Smooth muscle cell of the brain vasculature (primary cell): Measurements from ENCODE around the gene NAV3.

Experiments
- DNase-seq: peaks from one replicate; pipeline ENCODE4 v3.0.0-alpha.2; 2012; ENCODE audit warnings: low read depth, low spot score

The NAV3 gene

GRCh38 chr12:78115889-78116288 is 285.2 kb downstream of the NAV3 start:
- DNase-seq: no peak

DNA sequence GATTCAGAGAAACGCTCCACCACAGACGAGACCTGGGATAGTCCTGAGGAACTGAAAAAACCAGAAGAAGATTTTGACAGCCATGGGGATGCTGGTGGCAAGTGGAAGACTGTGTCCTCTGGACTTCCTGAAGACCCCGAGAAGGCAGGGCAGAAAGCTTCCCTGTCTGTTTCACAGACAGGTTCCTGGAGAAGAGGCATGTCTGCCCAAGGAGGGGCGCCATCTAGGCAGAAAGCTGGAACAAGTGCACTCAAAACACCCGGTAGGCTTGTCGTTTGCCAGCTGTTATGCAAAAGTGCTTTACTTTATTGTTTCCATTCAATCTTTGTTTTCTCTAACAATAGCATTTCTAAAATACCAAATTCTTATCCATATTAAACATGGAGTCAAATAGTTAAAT is 287.3 kb downstream of the NAV3 start:
- no peak for DNase-seq

DNA sequence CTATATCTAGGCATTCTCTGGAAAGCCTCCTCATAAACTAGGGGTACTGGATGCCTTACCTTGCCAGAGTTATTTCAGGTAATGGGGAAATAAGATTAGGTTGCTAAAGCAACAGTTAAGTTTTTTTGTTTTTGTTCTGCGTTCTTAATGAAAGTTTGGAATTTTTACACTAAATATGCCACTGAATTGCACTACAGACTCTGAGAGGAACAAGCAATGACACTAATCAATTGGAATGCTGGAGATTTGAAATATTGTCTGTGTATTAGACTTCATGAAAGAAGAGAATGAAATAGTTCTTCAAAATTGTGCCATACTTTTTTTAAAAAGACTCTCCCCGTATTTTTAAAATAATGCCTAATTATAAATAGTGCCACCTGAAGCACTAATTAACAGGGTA is 287.8 kb downstream of the NAV3 start:
- no peak for DNase-seq

DNA sequence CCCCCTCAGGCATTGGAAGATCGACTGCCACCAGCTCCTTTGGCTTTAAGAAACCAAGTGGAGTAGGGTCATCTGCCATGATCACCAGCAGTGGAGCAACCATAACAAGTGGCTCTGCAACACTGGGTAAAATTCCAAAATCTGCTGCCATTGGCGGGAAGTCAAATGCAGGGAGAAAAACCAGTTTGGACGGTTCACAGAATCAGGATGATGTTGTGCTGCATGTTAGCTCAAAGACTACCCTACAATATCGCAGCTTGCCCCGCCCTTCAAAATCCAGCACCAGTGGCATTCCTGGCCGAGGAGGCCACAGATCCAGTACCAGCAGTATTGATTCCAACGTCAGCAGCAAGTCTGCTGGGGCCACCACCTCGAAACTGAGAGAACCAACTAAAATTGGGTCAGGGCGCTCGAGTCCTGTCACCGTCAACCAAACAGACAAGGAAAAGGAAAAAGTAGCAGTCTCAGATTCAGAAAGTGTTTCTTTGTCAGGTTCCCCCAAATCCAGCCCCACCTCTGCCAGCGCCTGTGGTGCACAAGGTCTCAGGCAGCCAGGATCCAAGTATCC is 288.7 kb downstream of the NAV3 start:
- no peak for DNase-seq

DNA sequence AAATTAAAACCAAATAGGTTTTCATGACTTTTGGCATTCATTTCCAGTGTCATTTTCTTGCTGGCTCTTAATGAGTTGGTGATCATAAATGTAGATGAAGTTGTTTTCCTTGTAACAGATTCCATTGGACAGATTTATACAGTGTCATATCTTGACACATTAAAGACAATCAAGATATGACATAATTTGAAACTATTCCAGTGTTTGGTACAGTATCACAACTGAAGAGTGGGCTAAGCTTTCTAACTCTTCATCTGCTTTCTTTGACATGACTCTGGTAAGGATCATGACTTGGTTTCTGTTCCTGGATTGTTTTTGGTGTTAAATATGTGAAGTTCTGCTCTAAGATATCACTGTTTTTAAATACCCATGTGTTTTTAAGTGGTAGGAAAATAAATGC is 289.6 kb downstream of the NAV3 start:
- no peak for DNase-seq

- DNase-seq: no peak
Observed at GRCh38 chr12:78120866-78121560, 290.3 kb downstream of the NAV3 start.

DNA sequence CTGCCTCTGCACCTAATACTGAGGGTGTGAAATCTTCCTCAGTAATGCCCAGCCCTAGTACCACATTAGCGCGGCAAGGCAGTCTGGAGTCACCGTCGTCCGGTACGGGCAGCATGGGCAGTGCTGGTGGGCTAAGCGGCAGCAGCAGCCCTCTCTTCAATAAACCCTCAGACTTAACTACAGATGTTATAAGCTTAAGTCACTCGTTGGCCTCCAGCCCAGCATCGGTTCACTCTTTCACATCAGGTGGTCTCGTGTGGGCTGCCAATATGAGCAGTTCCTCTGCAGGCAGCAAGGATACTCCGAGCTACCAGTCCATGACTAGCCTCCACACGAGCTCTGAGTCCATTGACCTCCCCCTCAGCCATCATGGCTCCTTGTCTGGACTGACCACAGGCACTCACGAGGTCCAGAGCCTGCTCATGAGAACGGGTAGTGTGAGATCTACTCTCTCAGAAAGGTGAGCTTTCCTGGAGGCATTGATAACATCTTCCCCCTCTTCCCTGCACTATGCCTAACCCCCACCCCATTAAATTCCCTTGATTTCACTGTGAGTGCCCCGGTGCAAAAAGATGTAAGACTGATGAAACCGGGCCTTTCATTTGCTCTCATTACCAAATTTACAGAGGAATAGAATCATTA is 291.4 kb downstream of the NAV3 start:
- DNase-seq: peak; percentile 86

DNA sequence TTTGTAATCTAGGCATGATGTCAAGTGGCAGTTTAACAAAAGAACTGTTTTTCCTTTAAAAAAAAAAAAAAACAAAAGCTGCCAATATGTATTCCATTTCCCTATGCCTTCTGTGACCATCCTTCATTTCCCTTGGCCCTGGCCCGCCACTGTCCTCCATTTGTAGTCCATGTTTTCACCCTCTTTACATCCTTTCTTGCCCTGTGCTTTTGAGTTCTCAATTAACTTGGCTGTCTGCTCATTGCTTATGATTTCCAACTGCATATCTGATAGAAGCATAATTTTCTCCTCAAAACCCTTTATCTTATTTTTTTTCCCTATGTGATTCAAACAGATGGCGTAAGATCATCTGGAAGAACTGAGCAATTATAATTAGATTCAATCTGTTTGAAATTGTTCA is 297.5 kb downstream of the NAV3 start:
- DNase-seq: no peak

DNA sequence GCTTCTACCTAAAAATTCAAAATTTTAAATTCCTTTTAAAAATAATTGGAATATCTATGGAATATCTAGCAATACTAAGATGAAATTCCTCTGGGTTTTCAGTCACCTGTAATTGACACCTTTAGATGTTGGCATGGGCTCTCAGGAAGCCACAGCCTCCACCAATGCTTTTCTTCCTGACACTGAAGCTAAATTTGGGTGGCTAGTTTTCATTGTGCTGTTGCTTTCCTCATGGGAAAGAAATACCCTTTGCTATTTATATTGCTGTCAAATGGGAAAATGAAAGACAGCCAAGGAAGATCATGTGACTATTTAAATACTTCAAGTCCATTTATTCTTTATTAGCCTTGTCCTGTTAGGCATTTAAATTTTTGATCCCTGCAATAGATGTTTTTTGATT is 313.0 kb downstream of the NAV3 start:
- no peak for DNase-seq

- no peak for DNase-seq
Observed at GRCh38 chr12:78145398-78145797, 314.7 kb downstream of the NAV3 start.

DNA sequence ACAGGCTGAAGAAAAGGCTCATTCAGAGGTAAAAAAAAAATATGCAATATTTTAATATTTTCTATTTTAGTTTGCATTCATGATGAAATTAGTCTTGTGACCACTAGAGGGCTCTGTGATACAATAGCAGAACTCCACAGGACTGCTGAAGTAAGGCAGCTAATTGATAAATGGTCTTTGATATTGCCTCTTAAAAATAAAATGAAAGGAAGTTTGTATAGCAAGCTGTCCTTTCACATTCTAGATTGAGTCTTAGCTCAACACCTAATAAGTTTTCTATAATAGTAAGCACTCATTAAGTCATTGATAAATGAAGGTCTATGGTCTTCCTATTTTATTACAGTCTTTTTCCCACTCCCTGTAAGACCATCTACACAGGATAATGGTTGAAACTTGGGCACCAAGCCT is 315.7 kb downstream of the NAV3 start:
- DNase-seq: peak; percentile 9

DNA sequence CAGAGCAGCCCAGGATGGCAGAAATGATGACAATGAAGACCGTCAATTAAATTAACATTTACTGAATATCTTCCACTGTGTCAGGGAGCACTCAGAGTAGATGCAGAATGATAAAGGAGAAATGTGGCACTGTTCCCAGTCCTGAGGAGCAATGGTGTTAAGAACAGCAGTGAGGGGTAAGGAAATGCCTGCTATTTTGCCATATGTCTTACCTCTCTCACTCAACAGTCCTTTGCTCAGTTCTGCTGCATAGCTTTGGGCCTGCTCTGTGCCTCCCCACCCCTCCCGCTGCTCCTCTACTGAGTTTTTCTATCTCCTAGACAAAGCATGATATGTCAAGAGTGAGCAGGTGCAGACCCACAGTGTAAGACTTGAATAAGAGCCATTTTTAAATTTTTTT is 318.8 kb downstream of the NAV3 start:
- no peak for DNase-seq

GRCh38 chr12:78155546-78155945 is 324.9 kb downstream of the NAV3 start:
- DNase-seq: no peak

- DNase-seq: no peak
Observed at GRCh38 chr12:78156751-78157150, 326.1 kb downstream of the NAV3 start.

- no peak for DNase-seq
Observed at GRCh38 chr12:78157199-78157598, 326.5 kb downstream of the NAV3 start.

GRCh38 chr12:78164154-78164553 is 333.5 kb downstream of the NAV3 start:
- no peak for DNase-seq

GRCh38 chr12:78167510-78167909 is 336.8 kb downstream of the NAV3 start:
- no peak for DNase-seq

DNA sequence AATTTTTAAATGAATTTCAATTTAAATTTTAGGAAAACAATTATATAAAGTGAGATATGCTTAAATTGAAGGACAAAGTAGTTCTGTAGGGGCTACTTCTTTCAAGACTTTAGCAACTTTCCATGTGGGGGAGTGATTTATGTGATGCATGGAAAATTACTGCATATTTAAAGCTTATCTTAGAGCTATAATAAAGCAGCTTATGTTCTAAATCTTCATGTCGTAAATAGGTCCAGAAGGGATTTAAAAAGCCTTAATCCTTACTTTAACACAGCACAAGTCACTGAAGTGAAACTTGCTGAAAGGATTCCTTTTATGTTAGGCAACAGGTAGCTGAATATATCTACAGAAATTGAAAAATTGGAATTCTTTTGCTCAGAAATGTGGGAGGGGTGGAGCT is 340.4 kb downstream of the NAV3 start:
- DNase-seq: no peak

GRCh38 chr12:78176643-78177042 is 345.9 kb downstream of the NAV3 start:
- no peak for DNase-seq

- no peak for DNase-seq
Observed at GRCh38 chr12:78177298-78177697, 346.6 kb downstream of the NAV3 start.

- no peak for DNase-seq
Observed at GRCh38 chr12:78179346-78179745, 348.7 kb downstream of the NAV3 start.

DNA sequence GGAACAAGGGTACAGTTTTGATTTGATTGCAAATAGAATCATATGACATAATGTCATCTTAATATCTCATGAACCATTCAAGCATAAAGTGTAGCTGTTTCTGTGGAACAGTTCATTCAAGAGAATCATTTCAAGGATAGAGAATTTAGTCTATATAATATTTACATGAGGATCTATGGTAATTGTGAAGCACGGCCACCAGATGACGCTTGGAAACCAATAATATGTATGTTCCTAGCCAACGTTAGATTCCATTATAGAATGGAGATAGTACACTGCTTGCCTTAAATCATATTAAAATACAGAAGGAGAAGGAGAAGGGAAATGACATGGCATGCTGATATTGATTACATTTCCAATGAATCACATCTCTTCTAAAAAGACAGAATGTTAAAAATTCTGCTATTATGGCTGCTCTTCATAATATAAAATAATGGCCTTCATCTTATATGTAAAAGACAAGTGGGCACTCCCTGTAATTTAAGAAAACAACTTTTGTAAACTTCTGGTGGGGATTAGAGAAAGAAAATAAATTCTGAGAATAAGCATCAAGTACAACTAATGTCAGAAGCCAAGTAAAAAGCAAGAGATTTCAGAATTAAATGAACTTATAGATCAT is 351.0 kb downstream of the NAV3 start:
- no peak for DNase-seq

GRCh38 chr12:78183824-78184223 is 353.1 kb downstream of the NAV3 start:
- DNase-seq: no peak
